Measurements from ENCODE around the gene B3GNT2. TPM values are rescaled to one million over a fixed set of nuclear protein-coding genes. Genes with fewer than 3 reads are reported as not detected.
"Not testable (repeated sequence)": the region's sequence is repeated elsewhere in the genome, so short reads cannot be mapped to it uniquely, and the experiment has no call there.

B3GNT2 gene
- total RNA-seq, 1 experiment from 2014 or later, result 36.9 TPM

DNA sequence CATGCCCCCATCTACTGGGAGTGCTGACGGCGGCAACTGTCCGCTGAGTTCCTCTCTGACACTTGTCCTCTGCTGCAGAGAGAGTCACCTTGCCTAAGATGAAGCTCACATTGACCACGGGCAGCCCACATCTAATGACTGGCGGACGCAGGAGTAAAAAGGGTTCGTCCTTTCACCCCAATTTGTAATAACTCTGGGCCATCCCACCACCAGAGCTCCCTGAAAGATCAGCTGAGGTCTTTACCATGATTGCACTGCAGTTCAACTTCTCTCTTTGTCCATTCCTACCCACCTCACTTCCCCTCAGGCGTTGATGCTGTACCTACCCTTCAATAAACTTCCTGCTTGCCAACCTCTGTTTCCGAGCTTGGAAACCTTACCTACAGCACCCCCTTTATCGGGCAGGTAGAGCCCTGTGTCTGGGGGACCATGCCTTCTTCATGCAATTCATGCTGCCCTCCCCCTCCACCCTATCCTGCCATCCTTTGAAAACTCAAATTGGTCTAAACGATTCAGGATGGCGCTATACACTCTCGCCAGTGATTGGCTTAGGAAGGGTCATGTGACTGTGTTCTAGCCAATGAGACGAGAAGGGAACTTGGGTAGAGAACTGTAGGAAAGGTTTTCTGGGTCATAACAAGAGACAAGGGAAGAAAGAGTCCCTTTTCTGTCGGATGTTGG, 10.3 kb upstream of the B3GNT2 start:
- DNase-seq (ENCODE audit: low read depth), result no peak

DNA sequence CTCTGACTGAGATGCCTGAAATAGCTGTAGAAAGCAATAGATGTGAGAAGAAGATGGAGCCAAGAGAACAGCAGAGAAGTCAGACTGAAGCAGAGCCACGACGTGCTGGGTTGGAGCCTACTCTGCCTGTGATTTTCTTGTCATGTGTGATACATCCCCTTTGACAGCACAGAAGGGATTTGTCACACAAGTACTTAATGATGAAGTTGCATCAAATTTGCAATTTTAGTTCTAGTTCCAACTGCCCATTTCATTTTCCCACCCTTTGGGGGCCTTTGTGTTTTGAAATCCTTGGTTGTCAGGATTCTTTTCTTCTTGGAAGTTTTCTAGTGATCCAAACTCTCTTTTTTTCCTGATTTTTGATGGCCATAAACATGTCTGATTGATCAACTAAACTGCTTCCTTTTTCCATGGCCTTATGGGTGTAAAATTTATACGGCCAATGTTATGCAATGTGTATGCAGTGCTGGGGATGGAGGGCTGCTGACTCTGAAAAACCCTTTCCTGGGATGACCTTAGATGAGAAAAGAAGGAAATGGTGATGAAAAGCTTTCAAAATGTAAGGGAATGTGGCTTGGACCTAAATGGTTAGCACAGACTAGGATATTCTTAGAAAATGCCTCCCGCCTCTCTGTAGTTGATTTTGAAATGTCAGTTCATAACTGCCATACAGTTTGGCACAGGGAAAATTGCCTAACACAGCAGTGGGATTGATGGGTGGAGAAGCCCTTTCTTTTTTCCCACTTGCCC, 9.6 kb upstream of the B3GNT2 start:
- DNase-seq (ENCODE audit: low read depth), result no peak

- no peak for DNase-seq (ENCODE audit: low read depth)
Observed at GRCh38 chr2:62187246-62187645, 8.7 kb upstream of the B3GNT2 start.

GRCh38 chr2:62188416-62188815, 7.5 kb upstream of the B3GNT2 start:
- no peak for DNase-seq (ENCODE audit: low read depth)

GRCh38 chr2:62189196-62189595, 6.7 kb upstream of the B3GNT2 start:
- no peak for DNase-seq (ENCODE audit: low read depth)

DNA sequence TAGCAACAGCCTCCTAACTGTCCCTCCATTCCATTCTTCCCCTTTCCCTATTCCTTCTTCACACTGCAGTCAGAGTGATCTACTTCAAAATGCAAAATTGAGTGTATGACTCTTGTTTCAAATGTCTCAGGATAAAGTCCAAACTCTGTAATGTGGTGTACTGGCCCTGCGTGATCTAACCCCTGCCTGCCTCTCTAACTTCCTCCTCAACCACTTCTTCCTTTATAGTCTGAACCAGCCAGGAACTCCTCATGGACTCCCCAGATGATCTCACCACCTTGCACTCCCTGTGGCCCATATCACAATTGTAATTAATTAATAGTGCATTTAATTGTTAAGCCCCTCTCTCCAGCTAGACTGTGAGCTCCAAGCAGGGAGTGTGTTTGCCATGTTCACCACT, 3.1 kb upstream of the B3GNT2 start:
- no peak for DNase-seq (ENCODE audit: low read depth)

DNA sequence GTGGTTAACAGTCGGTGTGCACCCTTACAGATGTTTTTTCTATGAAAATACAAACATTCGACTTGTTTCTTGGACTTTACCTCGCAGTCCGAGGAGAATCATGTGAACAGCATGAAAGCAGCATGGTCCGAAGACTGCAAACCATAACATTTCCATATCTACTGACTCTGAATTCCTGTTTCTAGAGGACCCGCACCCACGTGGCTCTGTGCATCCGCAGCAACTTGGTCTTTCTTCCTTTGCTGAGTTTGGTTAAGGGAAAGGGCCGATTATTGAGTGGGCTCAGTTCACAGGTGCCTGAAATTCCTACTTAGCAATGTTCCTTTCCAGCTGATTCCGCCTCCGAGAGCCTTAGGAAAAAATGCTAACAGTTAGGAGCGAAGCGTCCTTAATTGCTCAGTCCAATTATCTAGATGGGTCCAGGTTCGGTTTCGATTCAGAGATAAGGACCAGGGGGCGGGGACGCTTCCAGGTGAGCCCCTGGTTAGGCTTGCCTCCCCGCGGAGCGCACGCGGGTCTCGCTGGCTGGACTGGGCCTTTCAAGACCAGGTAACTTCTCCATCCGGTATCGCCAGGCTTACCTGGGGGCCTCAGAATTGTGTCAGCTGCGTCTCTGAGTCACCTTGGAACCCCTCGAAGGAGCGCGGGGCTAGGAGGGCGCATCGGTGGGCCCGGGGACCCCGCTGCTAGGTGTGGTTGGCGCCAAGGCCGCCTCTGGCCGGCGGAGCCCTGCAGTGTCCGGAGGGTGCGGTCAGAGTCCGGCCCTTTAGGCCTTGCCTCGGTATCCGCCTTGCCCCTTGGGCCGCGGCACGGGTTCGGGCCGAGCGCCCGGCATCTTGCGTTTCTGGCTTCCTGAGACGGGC, 1.1 kb upstream of the B3GNT2 start:
- DNase-seq (ENCODE audit: low read depth), result no peak

- peak; percentile 44 for DNase-seq (ENCODE audit: low read depth)
Observed at GRCh38 chr2:62196278-62196901, 475 bp downstream of the B3GNT2 start.

- DNase-seq (ENCODE audit: low read depth), result peak; percentile 29
Observed at GRCh38 chr2:62197011-62197924, 1.4 kb downstream of the B3GNT2 start.

DNA sequence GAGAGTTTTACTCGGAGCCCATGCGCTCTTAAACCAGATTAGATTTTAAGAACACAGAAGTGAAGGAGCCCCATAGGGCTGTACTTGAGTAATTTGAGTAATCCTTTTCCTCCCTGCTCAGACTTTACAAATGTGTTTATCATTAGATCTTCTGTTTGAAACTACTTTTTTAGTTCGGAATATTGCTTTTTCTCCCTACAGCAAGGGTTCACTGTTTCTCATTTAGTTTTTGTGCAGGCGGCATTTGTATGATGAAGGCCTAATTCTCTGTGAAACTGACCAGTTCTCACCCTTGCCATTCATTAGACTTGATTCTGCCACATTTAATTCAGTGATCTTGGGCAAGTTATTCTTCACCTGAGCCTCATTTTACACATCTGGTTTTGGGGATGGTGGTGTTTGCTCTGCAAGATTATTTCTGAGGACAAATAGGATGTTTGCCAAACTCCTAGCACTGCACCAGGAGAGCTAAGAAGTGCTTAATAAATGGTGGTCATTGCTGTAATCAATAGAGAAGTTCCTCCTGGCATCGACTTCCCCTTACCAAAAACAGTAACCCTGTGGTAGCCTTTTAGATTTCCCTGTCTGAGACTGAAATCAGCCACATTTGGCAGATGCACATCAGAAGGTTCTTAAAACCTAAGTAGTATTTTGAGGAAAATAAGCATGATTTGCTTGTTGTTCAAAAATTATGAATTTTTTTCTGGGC, 2.2 kb downstream of the B3GNT2 start:
- DNase-seq (ENCODE audit: low read depth), result no peak

DNA sequence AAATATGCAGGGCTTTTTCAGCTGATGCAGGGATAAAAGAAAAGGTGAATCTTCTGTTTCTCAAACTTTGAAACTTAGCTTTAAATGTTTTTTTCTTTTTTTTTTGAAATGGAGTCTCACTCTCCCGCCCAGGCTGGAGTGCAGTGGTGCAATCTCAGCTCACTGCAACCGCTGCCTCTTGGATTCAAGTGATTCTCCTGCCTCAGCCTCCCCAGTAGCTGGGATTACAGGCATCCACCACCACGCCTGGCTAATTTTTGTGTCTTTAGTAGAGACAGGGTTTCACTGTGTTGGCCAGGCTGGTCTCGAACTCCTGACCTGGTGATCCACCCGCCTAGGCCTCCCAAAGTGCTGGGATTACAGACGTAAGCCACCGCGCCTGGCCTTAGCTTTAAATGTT, 2.9 kb downstream of the B3GNT2 start:
- DNase-seq (ENCODE audit: low read depth), result not testable (repeated sequence)

DNA sequence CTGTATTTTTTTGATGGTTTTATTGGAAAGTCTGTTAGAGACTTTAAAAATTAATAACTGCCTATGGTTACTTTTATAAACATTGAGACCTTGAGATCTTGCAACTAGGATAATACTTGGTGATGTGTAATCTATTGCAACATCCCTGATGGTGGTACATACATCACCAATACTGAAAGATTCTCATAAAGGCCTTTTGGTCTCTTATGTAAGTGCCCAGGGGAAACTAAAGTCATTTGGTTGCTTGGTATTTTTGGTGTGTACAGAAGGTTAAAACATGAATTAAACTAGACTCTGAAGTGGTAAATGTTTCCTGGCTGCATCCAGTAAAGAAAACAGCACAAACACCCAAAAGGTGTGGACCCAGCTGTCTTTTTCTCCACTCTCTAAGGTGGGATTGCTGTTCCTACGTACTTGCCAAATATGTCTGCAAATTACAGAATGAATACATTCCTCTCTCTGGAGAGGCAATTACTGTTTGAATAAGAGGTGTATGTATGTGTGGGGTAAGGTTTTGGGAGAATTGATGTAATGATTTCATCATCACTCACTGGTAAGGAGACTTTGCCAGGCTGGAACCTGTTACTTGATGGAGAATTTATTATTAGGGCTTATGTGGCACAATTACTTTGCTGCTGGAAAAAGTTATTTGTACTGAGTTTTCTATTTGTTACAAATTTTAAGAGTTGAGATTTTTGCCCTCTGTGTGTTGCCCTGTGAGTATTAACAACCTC, 3.6 kb downstream of the B3GNT2 start:
- DNase-seq (ENCODE audit: low read depth), result no peak

DNA sequence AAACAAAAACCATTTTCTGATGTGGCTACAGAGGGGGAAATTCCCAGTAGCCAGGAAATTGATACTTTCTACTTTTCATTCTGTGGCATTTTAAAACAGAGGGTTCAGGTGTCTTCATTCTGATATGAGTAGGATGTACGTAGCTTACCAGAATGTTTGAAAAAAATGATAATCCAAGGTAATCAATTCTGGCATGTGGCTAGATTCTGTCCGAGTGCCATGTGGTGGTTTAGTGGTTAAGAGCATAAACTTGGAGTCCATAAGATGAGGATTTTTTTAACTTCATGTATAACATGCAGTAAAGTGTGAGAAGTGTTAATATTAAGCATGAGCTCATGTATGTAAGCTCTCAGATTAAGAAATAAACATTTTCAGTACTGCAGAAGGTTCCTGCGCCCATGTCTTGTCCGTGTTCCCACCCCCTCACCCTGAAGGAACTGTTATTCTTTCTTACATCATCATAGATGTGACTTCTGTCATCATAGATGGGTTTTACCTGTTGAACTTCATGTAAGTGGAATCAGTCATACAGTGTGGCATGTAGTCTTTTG, 4.5 kb downstream of the B3GNT2 start:
- no peak for DNase-seq (ENCODE audit: low read depth)

- DNase-seq (ENCODE audit: low read depth), result no peak
Observed at GRCh38 chr2:62200868-62201267, 5.0 kb downstream of the B3GNT2 start.

GRCh38 chr2:62201307-62201706, 5.4 kb downstream of the B3GNT2 start:
- peak; percentile 50 for DNase-seq (ENCODE audit: low read depth)

- DNase-seq (ENCODE audit: low read depth), result no peak
Observed at GRCh38 chr2:62202019-62202722, 6.3 kb downstream of the B3GNT2 start.

- DNase-seq (ENCODE audit: low read depth), result no peak
Observed at GRCh38 chr2:62202729-62203128, 6.8 kb downstream of the B3GNT2 start.

GRCh38 chr2:62203459-62203858, 7.5 kb downstream of the B3GNT2 start:
- no peak for DNase-seq (ENCODE audit: low read depth)

Data from M059J (cell line).